Neural progenitor cell (in vitro differentiated cells): ENCODE data around the gene KDM3A. TPM values are rescaled to one million over a fixed set of nuclear protein-coding genes. Genes with fewer than 3 reads are reported as not detected.

Source experiments
- small RNA-seq: library from RNA; depleted of rRNA; stranded (forward); fragments of <200 nt; gene quantifications from one replicate; pipeline ENCODE3, GENCODE V24; 2015
- total RNA-seq: library from RNA; depleted of rRNA; stranded (reverse); fragments of >200 nt; gene quantifications from 2 replicates; pipeline ENCODE4 v1.2.3, GENCODE V29; 2015; ENCODE audit warnings: low replicate concordance

Gene KDM3A
- total RNA-seq, 1 donor from 2014 or later: 84.9 TPM

Small RNA genes within 50 kb of the gene (small RNA-seq; reads per million reads assigned to genes)
- not detected for gene RNU6-640P

Other genes with a start within 250 kb of the KDM3A start
- 71.3 and 93.3 TPM in 2 replicates for gene IMMT, start 245.9 kb upstream of the KDM3A start, total RNA-seq
- gene MRPL35, start 241.9 kb upstream of the KDM3A start, total RNA-seq: 24.8 and 38.1 TPM in 2 replicates
- 0.88 and 0.93 TPM in 2 replicates for gene REEP1, start 103.7 kb upstream of the KDM3A start, total RNA-seq
- 19.0 and 21.9 TPM in 2 replicates for gene CHMP3, start 122.1 kb downstream of the KDM3A start, total RNA-seq
- gene RNF103, start 182.5 kb downstream of the KDM3A start, total RNA-seq: 15.9 and 26.5 TPM in 2 replicates